Measurements from ENCODE around the gene PPP2R5D.

PPP2R5D gene

GRCh38 chr6:43020052-43020705 is 35.8 kb downstream of the PPP2R5D start:
- no peak overlapping the region for H3K4me2 ChIP-seq (ENCODE audit: low read length)
- H3K56ac ChIP-seq (ENCODE audit: low read length), result no peak overlapping the region
- no peak overlapping the region for H3K4ac ChIP-seq (ENCODE audit: low read depth, low read length)
- peaks cover 18% of the 10 kb centered on the region for H3K36me3 ChIP-seq (ENCODE audit: control insufficient read depth, insufficient read depth, low read length)
- no peak overlapping the region for H2BK5ac ChIP-seq (ENCODE audit: low read length)
- H4K5ac ChIP-seq (ENCODE audit: low read length), result no peak overlapping the region
- H2AK5ac ChIP-seq (ENCODE audit: low read length), result no peak overlapping the region
- no peak overlapping the region for H3K23ac ChIP-seq (ENCODE audit: low read length)
- peaks cover 2% of the 10 kb centered on the region for H3K4me1 ChIP-seq (ENCODE audit: control insufficient read depth, low read depth, low read length)
- H3K18ac ChIP-seq (ENCODE audit: low read length), result no peak overlapping the region
- peaks cover 27% of the 10 kb centered on the region for H3K79me2 ChIP-seq (ENCODE audit: control insufficient read depth, insufficient read depth, low read length)
- H4K8ac ChIP-seq (ENCODE audit: low read depth, low read length), result no peak overlapping the region
- peak overlapping the region; percentile 100 for H3K9ac ChIP-seq (ENCODE audit: low read length)
- H3K27me3 ChIP-seq (ENCODE audit: insufficient read depth, low read length, poor library complexity), result no peaks in the 10 kb centered on the region
- WGBS (ENCODE audit: extremely low coverage, insufficient coverage, low lambda C conversion rate), result no CpG with 5 or more reads among the region's 3 CpGs
- H3K27ac ChIP-seq (ENCODE audit: low read depth, low read length), result no peak overlapping the region
- no peak overlapping the region for H2BK120ac ChIP-seq (ENCODE audit: low read depth, low read length)
- H3K79me1 ChIP-seq (ENCODE audit: low read length), result peaks cover 23% of the 10 kb centered on the region
- no peak for DNase-seq
- H3K4me3 ChIP-seq (ENCODE audit: low read length), result no peak overlapping the region
- no peak overlapping the region for H2BK15ac ChIP-seq (replicated peaks; ENCODE audit: low read depth)

GRCh38 chr6:43020847-43021246 is 36.5 kb downstream of the PPP2R5D start:
- H3K9ac ChIP-seq (ENCODE audit: low read length), result peak overlapping the region; percentile 100
- H3K56ac ChIP-seq (ENCODE audit: low read length), result peak overlapping the region; percentile 95
- H3K79me2 ChIP-seq (ENCODE audit: control insufficient read depth, insufficient read depth, low read length), result peaks cover 24% of the 10 kb centered on the region
- no peak overlapping the region for H4K8ac ChIP-seq (ENCODE audit: low read depth, low read length)
- no peak overlapping the region for H2AK5ac ChIP-seq (ENCODE audit: low read length)
- no CpG with 5 or more reads among the region's 5 CpGs for WGBS (ENCODE audit: extremely low coverage, insufficient coverage, low lambda C conversion rate)
- no peak overlapping the region for H2BK15ac ChIP-seq (replicated peaks; ENCODE audit: low read depth)
- no peak overlapping the region for H3K23ac ChIP-seq (ENCODE audit: low read length)
- H3K18ac ChIP-seq (ENCODE audit: low read length), result peak overlapping the region; percentile 82
- peaks cover 23% of the 10 kb centered on the region for H3K79me1 ChIP-seq (ENCODE audit: low read length)
- peak; percentile 86 for DNase-seq
- H2BK120ac ChIP-seq (ENCODE audit: low read depth, low read length), result no peak overlapping the region
- H4K5ac ChIP-seq (ENCODE audit: low read length), result peak overlapping the region; percentile 49
- no peak overlapping the region for H3K4ac ChIP-seq (ENCODE audit: low read depth, low read length)
- no peak overlapping the region for H3K4me3 ChIP-seq (ENCODE audit: low read length)
- H3K4me2 ChIP-seq (ENCODE audit: low read length), result peak overlapping the region; percentile 95
- H3K4me1 ChIP-seq (ENCODE audit: control insufficient read depth, low read depth, low read length), result peaks cover 2% of the 10 kb centered on the region
- no peak overlapping the region for H2BK5ac ChIP-seq (ENCODE audit: low read length)
- peak overlapping the region; percentile 96 for H3K27ac ChIP-seq (ENCODE audit: low read depth, low read length)
- no peaks in the 10 kb centered on the region for H3K27me3 ChIP-seq (ENCODE audit: insufficient read depth, low read length, poor library complexity)
- H3K36me3 ChIP-seq (ENCODE audit: control insufficient read depth, insufficient read depth, low read length), result peaks cover 19% of the 10 kb centered on the region

DNA sequence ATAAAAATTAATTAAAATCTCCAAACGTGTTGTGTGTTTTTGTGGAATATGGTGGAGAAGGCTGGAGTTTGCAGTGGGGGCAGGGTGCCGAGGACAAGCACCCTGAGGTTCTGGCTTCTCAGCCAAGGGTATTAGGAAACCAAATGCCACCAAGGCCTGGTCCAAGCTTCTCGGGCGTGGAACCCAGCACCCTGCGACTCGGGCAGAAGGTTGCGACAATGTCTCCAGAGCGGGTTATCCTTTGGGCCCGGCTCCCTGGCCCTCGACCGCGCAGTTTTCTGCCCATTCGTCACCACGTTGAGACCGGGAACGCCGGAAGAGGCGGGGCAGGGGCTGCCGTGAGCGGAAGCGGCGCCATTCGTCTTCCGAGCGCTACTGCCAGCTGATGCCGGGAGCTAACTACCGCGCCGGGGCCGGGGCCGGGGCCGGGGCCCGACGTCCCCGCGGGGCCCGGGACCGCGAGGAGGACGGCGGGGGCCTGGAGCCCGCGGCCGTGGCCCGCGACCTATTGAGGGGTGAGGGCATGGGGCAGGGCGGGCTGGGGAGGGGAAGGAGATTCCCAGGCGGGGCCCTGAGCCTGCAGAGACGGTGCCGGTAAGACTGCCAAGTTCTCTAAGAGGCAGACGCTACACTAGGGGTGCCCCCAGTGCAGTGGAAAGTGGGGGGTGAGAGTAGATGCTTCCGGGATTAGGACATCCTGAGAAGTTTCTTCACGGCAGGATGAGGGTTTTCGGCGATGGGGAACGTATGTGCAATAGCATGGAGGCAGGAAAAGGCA is 37.1 kb downstream of the PPP2R5D start, which contains the start of gene RRP36:
Gene RRP36, plus strand, starts transcription at position 354 of the 778 bp plus-strand sequence. Its CDS starts 32 bp downstream, at position 386.
- Histone ChIP-seq H3K79me2 (ENCODE audit: control insufficient read depth, insufficient read depth, low read length) (peaks cover 24% of the 10 kb centered on the region), H3K79me1 (ENCODE audit: low read length) (peaks cover 23% of the 10 kb centered on the region), H2BK5ac (ENCODE audit: low read length) (peak within 1 kb of the TSS; percentile 91), H3K4ac (ENCODE audit: low read depth, low read length) (peak within 1 kb of the TSS; percentile 73), H3K4me1 (ENCODE audit: control insufficient read depth, low read depth, low read length) (peaks cover 2% of the 10 kb centered on the region), H3K36me3 (ENCODE audit: control insufficient read depth, insufficient read depth, low read length) (peaks cover 24% of the 10 kb centered on the region), H3K9ac (ENCODE audit: low read length) (peak within 1 kb of the TSS; percentile 100), H2AK5ac (ENCODE audit: low read length) (peak within 1 kb of the TSS; percentile 55), H3K18ac (ENCODE audit: low read length) (peak within 1 kb of the TSS; percentile 99), H3K56ac (ENCODE audit: low read length) (peak within 1 kb of the TSS; percentile 100), H3K4me2 (ENCODE audit: low read length) (peak within 1 kb of the TSS; percentile 95), H3K27ac (ENCODE audit: low read depth, low read length) (peak within 1 kb of the TSS; percentile 96), H4K8ac (ENCODE audit: low read depth, low read length) (peak within 1 kb of the TSS; percentile 99), H3K23ac (ENCODE audit: low read length) (no peak within 1 kb of the TSS), H3K27me3 (ENCODE audit: insufficient read depth, low read length, poor library complexity) (no peaks in the 10 kb centered on the region), H4K5ac (ENCODE audit: low read length) (peak within 1 kb of the TSS; percentile 97), H2BK120ac (ENCODE audit: low read depth, low read length) (peak within 1 kb of the TSS; percentile 85), H2BK15ac (replicated peaks; ENCODE audit: low read depth) (no peak within 1 kb of the TSS), H3K4me3 (ENCODE audit: low read length) (peak within 1 kb of the TSS; percentile 98)
- WGBS (ENCODE audit: extremely low coverage, insufficient coverage, low lambda C conversion rate), result no CpG with 5 or more reads among the region's 56 CpGs
- DNase-seq, result peak; percentile 86

DNA sequence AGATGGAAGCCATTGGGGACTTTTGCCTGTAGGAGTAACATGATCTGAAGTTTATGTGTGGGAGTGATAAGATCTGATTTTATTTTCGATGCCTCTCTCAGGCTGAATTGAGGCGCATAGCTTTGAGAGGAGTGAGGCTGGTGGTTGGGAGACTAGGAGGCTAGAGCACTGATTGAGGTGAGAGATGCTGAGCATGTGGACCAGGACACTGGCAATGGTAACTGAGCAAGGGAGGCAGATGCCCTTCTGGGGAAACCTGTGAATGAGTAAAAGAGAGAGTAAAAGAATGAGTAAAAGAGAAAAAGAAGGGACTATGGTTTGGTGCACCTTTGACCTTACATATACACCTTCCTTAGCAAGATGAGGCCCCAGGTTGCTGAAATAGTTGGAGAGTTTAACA is 40.1 kb downstream of the PPP2R5D start:
- Histone ChIP-seq H2BK120ac (ENCODE audit: low read depth, low read length) (no peak overlapping the region), H3K4me1 (ENCODE audit: control insufficient read depth, low read depth, low read length) (peaks cover 2% of the 10 kb centered on the region), H3K23ac (ENCODE audit: low read length) (no peak overlapping the region), H2BK15ac (replicated peaks; ENCODE audit: low read depth) (no peak overlapping the region), H3K79me2 (ENCODE audit: control insufficient read depth, insufficient read depth, low read length) (peaks cover 20% of the 10 kb centered on the region), H3K4me2 (ENCODE audit: low read length) (no peak overlapping the region), H3K79me1 (ENCODE audit: low read length) (peaks cover 12% of the 10 kb centered on the region), H2BK5ac (ENCODE audit: low read length) (no peak overlapping the region), H3K9ac (ENCODE audit: low read length) (no peak overlapping the region), H3K18ac (ENCODE audit: low read length) (no peak overlapping the region), H3K36me3 (ENCODE audit: control insufficient read depth, insufficient read depth, low read length) (peaks cover 22% of the 10 kb centered on the region), H2AK5ac (ENCODE audit: low read length) (no peak overlapping the region), H3K4me3 (ENCODE audit: low read length) (no peak overlapping the region), H4K8ac (ENCODE audit: low read depth, low read length) (no peak overlapping the region), H3K27me3 (ENCODE audit: insufficient read depth, low read length, poor library complexity) (no peaks in the 10 kb centered on the region), H4K5ac (ENCODE audit: low read length) (no peak overlapping the region), H3K4ac (ENCODE audit: low read depth, low read length) (no peak overlapping the region), H3K27ac (ENCODE audit: low read depth, low read length) (no peak overlapping the region), H3K56ac (ENCODE audit: low read length) (no peak overlapping the region)
- WGBS (ENCODE audit: extremely low coverage, insufficient coverage, low lambda C conversion rate), result no CpG with 5 or more reads among the region's 2 CpGs
- no peak for DNase-seq

DNA sequence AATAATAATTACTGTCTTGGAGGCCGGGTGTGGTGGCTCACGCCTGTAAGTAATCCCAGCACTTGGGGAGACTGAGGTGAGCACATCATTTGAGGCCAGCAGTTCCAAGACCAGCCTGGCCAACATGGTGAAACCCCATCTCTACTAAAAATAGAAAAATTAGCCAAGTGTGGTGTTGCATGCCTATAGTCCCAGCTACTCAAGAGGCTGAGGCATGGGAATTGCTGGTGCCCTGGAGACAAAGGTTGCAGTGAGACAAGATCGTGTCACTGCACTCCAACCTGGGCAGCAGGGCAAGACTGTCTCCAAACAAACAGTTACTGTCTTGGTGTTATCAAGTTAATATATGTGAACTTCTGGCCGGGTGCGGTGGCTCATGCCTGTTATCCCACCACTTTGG is 42.0 kb downstream of the PPP2R5D start:
- Histone ChIP-seq H3K18ac (ENCODE audit: low read length) (no peak overlapping the region), H2BK15ac (replicated peaks; ENCODE audit: low read depth) (no peak overlapping the region), H2BK5ac (ENCODE audit: low read length) (no peak overlapping the region), H3K23ac (ENCODE audit: low read length) (no peak overlapping the region), H3K36me3 (ENCODE audit: control insufficient read depth, insufficient read depth, low read length) (peaks cover 25% of the 10 kb centered on the region), H3K9ac (ENCODE audit: low read length) (no peak overlapping the region), H3K27ac (ENCODE audit: low read depth, low read length) (no peak overlapping the region), H3K79me2 (ENCODE audit: control insufficient read depth, insufficient read depth, low read length) (peaks cover 20% of the 10 kb centered on the region), H3K4me2 (ENCODE audit: low read length) (no peak overlapping the region), H3K4ac (ENCODE audit: low read depth, low read length) (no peak overlapping the region), H3K27me3 (ENCODE audit: insufficient read depth, low read length, poor library complexity) (no peaks in the 10 kb centered on the region), H2AK5ac (ENCODE audit: low read length) (no peak overlapping the region), H4K5ac (ENCODE audit: low read length) (no peak overlapping the region), H3K4me1 (ENCODE audit: control insufficient read depth, low read depth, low read length) (no peaks in the 10 kb centered on the region), H2BK120ac (ENCODE audit: low read depth, low read length) (no peak overlapping the region), H3K79me1 (ENCODE audit: low read length) (peaks cover 12% of the 10 kb centered on the region), H3K56ac (ENCODE audit: low read length) (no peak overlapping the region), H4K8ac (ENCODE audit: low read depth, low read length) (no peak overlapping the region), H3K4me3 (ENCODE audit: low read length) (no peak overlapping the region)
- no CpG with 5 or more reads among the region's 5 CpGs for WGBS (ENCODE audit: extremely low coverage, insufficient coverage, low lambda C conversion rate)
- DNase-seq, result no peak
